Suprapubic skin (tissue), 4 donors: ENCODE data around the gene GSG1L.

ENCODE experiments used
- CTCF ChIP-seq, 2 donors: fragments of 200-600 bp in 1 of 2; fragments of 450-650 bp in 1 of 2; sonication (generic) in 1 of 2; IDR thresholded peaks; one replicate each; pipeline ENCODE4 v1.5.1; 2016 to 2019; ENCODE audit warnings: antibody characterized with exemption in 2 of 2, mild to moderate bottlenecking in 1 of 2, moderate library complexity in 1 of 2
- POLR2A ChIP-seq, 2 donors: fragments of 450-650 bp; IDR thresholded peaks; one replicate each; pipeline ENCODE4 v1.6.1; 2017; ENCODE audit warnings: antibody characterized with exemption in 2 of 2, mild to moderate bottlenecking in 2 of 2, moderate library complexity in 2 of 2
- POLR2AphosphoS5 ChIP-seq, 3 donors: sonication (generic); formaldehyde crosslinking; IDR thresholded peaks; one replicate each; pipeline ENCODE4 v1.6.1; 2017; ENCODE audit warnings: antibody characterized with exemption in 3 of 3

- TF ChIP-seq CTCF (IDR thresholded peaks at IDR 0.05) (no peak), POLR2A (IDR thresholded peaks at IDR 0.05) (no peak), POLR2AphosphoS5 (IDR thresholded peaks at IDR 0.05) (no peak)
Observed at GRCh38 chr16:27843800-27844199, 219.7 kb downstream of the GSG1L start.
